Epithelial cell of proximal tubule (primary cell): Measurements from ENCODE around the gene ESPL1. TPM values are rescaled to one million over a fixed set of nuclear protein-coding genes. Genes with fewer than 3 reads are reported as not detected.

Source experiments
- DNase-seq: peaks from one replicate; pipeline ENCODE4 v3.0.0-alpha.2; 2011; ENCODE audit warnings: low read depth
- H3K4me3 ChIP-seq: 2 replicates; pipeline ENCODE4 v1.5.1; 2011; ENCODE audit warnings: low read depth, mild to moderate bottlenecking, low read length
- total RNA-seq: library from RNA; depleted of rRNA; stranded (reverse); fragments of >200 nt; gene quantifications from 2 replicates; pipeline ENCODE4 v1.2.3, GENCODE V29; 2015
- TF ChIP-seq, protein P1 (sequence below): conservative IDR thresholded peaks from 2 replicates; pipeline ENCODE4 v1.5.1; 2012; ENCODE audit warnings: low read depth, mild to moderate bottlenecking, low read length

The ESPL1 gene
- total RNA-seq, 1 donor from 2014 or later: 40.1 TPM

DNA sequence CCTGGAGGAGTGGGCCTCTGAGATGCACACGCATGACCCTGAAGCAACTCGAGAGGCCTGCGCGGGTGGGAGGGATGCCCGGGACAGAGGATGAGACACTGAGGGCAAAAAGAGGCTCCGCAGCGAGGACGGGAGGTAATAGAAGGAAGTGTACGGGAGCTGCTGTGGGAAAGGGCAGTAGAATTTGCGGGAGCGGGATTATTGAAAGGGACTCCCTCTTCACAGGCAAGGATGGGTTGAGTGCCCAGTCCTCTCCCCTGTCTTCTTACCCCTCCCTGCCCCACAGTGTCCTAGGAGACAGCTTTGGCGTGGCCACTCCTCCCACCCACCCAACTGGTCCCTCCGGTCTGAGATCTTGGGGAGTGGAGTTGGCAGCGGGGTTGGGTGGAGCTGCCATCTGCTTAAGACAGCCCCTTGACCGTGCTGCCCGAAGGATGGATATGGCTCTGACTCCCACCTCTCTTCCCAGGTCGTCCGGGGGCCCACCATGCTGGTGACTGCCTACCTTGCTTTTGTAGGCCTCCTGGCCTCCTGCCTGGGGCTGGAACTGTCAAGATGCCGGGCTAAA is 15.7 kb upstream of the ESPL1 start:
- DNase-seq: no peak
- H3K4me3 ChIP-seq: peak overlapping the region; percentile 88
- TF ChIP-seq, protein P1, sequence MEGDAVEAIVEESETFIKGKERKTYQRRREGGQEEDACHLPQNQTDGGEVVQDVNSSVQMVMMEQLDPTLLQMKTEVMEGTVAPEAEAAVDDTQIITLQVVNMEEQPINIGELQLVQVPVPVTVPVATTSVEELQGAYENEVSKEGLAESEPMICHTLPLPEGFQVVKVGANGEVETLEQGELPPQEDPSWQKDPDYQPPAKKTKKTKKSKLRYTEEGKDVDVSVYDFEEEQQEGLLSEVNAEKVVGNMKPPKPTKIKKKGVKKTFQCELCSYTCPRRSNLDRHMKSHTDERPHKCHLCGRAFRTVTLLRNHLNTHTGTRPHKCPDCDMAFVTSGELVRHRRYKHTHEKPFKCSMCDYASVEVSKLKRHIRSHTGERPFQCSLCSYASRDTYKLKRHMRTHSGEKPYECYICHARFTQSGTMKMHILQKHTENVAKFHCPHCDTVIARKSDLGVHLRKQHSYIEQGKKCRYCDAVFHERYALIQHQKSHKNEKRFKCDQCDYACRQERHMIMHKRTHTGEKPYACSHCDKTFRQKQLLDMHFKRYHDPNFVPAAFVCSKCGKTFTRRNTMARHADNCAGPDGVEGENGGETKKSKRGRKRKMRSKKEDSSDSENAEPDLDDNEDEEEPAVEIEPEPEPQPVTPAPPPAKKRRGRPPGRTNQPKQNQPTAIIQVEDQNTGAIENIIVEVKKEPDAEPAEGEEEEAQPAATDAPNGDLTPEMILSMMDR: peak; percentile 45

DNA sequence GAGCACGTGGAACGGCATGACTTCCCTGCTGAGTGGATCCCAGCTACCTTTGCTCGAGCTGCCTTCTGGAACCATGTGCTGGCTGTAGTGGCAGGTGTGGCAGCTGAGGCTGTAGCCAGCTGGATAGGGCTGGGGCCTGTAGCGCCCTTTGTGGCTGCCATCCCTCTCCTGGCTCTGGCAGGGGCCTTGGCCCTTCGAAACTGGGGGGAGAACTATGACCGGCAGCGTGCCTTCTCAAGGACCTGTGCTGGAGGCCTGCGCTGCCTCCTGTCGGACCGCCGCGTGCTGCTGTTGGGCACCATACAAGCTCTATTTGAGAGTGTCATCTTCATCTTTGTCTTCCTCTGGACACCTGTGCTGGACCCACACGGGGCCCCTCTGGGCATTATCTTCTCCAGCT is 14.8 kb upstream of the ESPL1 start:
- H3K4me3 ChIP-seq: peak overlapping the region; percentile 88
- TF ChIP-seq, protein P1: no peak

DNA sequence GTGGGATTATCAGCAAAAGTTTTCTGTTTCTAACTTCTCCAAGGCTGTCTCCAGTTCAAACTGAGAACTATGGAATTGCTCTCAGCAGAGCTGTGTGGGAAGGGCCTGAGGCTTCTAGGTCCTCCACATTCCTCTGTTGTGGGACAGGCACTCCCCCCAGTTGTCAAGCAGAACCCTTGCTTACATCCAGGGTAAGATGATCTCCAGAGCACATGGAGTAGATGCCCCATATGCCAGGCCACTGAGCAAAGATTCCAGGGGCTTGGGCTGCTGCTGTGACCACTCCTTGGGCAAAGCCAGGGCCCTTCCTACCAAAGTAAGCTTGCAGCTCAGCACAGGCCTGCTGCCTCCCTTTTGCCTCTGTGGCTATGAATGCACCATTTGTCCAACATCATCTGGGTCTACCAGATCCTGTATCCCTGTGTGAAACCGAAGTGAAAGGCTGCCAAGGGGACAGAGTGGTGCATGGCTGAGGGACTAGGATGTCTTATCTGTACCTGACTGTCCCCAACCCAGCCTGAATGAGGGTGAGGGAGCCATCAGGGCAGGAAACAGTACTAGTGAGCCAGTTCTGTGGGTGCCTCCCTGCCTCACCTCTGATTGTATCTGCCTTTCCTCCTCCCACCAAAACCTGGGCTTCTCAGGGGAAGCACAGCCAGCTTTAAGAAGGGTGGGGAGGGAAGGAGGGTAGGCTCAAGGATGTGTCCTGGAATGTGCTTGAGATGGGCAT is 13.1 kb upstream of the ESPL1 start:
- TF ChIP-seq, protein P1: no peak
- DNase-seq: no peak
- H3K4me3 ChIP-seq: no peak overlapping the region

More for the DNA sequence above, 14.8 kb upstream of the ESPL1 start:
- DNase-seq: no peak

DNA sequence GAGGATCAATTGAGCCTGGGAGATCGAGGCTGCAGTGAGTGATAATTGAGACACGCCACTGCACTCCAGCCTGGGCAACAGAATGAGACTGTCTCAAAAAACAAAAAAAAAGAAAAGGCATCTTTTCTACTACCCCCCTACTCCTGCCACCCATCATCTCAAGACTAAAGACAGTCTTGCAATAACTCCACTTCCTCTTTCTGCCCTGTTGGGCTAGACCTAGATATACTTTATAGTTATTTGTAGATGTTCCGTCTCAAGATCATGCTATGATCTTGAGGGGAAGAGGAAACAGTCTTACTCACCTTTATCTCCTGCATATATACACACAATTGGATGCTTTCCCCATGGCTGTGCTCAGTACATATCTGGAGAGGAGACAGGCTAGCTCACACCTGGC is 12.1 kb upstream of the ESPL1 start:
- TF ChIP-seq, protein P1: no peak
- no peak overlapping the region for H3K4me3 ChIP-seq
- no peak for DNase-seq

DNA sequence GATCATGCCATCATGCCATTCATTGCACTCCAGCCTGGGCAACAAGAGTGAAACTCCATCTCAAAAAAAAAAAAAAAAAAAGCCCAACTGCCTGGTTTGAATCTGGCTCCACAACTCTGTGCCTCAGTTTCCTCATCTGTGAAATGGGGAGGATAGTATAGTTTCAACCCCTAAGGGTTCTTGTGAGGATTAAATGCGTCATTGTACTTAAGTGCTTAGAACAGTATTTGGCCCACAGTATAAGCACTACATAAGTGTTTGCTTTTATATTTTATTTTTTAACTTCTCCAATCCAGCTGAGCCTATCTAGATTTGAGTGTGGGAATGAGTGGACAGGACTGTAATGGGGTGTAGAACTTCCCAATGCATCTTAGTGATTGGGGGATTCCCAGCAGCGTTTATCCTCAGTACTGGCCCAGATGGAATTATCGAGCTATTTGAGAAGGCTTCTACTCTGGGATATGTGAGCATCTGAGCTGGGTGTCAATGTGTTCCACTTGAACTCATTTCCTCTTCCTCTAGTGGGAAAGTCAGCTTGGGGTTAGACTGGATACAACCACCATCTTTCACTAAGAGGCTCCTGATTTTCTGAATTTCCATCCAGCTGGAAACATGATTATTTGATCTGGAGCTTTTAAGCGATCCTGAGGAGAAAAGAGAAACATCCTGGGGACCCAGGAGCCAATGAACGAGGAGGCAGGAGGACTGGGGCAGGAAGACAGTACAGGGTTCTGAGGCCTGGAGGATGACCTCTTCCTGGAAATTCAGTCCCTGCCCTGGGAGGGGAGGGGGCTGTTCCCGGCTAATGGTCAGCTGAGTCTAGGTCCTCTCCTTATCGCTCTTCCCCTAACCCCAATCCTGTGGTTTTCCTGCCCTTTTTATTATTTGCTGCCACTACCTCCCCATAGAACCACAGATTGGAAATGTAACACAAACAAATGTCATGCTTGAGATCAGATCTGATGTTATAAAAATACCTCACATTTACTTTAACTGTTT is 9.3 kb upstream of the ESPL1 start:
- no peak for DNase-seq
- no peak overlapping the region for H3K4me3 ChIP-seq
- TF ChIP-seq, protein P1: no peak

DNA sequence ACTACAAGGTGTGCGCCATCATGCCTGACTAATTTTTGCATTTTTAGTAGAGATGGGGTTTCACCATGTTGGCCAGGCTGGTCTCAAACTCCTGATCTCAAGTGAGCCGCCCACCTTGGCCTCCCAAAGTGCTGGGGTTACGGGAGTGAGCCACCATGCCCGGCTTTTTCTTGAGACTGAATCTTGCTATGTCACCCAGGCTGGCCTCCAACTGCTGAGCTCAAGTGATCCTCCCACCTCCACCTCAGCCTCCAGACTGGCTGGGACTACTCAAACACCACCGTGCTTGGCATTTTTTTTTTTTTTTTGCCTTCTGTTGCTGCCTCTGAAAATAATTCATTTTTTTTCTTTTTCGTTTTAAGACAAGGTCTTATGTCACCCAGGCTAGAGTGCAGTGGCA is 8.2 kb upstream of the ESPL1 start:
- TF ChIP-seq, protein P1: no peak
- no peak for DNase-seq
- no peak overlapping the region for H3K4me3 ChIP-seq
